HG02870 (cell line): ENCODE results near the gene CNIH1.
A peak's percentile ranks its signal among the peaks of the same experiment; 100 is the strongest.

Source experiments
- ATAC-seq: cut with Tn5 transposase; IDR thresholded peaks from one replicate; pipeline ENCODE4 v1.9.1; 2021; ENCODE audit warnings: mild to moderate bottlenecking, moderate library complexity; ENCODE audit not compliant: unreplicated experiment

Gene CNIH1

DNA sequence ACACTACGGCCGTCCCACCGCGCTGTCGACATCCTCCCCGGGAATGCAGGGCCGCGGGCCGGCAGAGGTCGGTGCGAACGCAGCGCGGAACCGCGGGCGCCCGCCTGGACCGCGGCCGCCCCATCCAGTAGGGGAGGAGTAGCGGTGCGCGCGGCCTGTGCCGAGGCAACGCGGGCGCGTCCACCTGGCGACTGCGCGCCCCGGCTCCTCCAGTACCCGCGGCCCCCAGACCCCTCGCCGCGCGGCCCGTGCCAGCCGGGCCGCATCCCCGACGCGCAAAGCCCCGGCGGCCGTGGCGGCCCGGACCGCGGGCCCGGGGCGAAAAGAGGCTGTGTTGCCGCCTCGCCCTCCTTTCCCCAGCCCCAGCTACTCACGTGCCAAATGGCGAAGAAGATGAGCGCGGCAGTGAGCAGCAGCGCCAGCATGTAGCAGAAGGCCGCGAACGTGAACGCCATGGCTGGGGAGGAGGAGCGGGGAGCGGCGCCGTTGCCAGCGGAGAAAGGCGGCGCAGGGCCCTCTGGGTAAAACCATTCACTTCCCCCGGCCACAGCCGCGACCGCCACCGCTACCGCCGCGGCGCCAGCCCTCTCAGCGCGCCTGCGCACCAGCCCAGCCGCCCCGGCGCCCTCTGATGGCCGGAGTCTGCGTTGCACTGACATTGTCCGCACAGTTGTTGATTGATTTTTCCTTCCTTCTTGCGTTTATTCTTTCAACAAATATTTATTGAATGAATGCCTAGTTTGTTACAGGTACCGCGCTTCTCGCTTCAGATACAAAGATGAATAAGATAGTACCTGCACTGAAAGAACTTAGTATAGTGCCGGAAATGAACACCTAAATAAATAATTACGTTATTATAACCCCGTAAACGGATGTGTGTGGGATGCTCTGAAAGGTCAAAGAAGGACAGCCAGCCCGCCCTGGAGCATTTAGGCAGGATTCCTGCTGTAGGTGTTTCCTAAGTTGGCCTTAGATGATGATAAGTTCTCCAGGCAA, at the start of gene CNIH1:
Gene CNIH1 (minus strand): TSS at position 502 of the 996 bp plus-strand sequence. CDS start 47 bp downstream, at position 455.
- ATAC-seq: peak; percentile 94

GRCh38 chr14:54490445-54491175, 49.4 kb upstream of the CNIH1 start:
- ATAC-seq: no peak

GRCh38 chr14:54489731-54490444, 48.7 kb upstream of the CNIH1 start:
- no peak for ATAC-seq

- ATAC-seq: no peak
These were observed 48.1 kb upstream of the CNIH1 start for GRCh38 chr14:54489318-54489683.

- peak; percentile 88 for ATAC-seq
These were observed 47.6 kb upstream of the CNIH1 start, which contains the start of gene GMFB for GRCh38 chr14:54488646-54489317. Gene GMFB (minus strand): TSS chr14:54488980. CDS start chr14:54488927, 53 bp downstream.

DNA sequence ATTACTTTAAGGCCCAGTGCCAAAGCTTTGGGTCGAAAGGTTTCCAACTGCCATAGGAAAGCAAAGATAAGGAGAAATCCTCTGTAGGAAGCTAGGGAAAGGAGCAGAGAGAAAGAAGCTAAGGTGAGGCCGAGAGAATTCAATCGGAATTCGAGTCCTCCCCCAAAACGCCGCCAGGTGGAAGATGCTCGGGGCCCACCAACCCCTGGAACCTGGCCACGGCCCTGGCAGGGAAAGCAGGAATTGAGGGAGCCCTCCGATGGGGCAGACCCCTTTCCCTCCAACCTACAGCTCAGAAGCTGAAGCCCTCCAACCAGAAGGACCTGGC, 47.1 kb upstream of the CNIH1 start:
- ATAC-seq: no peak

GRCh38 chr14:54487771-54488170, 46.6 kb upstream of the CNIH1 start:
- ATAC-seq: no peak

DNA sequence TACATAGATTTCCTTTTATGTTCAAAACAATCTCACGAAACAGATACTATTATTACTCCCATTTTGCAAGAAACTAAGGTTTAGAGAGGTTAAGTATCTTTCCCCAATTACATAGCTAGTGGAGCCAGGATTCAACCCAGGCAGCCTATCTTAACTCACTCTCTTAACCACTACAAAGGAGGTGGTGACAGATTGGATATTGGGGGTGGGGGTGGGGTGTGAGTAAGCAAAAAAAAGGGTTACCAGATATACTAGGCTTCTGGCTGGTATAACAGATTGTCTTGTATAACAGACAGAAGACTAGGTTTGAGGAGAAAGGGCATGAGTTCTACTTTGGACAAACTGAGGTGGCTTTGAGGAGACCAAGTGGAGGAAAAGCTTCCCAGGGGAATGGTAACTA, 45.5 kb upstream of the CNIH1 start:
- ATAC-seq: no peak

DNA sequence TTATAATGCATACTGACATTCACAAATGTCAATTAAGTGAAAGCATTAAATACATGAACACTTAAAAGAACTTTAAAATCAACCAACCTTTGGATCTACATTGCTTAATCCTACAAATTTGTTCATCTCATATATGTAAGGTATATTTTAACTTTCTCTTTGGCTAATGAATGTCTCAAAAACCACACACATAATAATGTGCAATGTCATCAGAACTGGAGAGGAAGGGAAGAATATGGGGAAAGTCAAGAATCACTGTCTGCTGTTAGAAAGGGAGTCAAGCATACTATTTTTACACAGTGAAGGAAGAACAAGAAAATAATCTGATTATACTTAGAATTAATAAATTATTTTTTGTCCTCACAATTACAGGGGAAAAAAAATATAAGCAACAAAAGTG, 42.7 kb upstream of the CNIH1 start:
- no peak for ATAC-seq

DNA sequence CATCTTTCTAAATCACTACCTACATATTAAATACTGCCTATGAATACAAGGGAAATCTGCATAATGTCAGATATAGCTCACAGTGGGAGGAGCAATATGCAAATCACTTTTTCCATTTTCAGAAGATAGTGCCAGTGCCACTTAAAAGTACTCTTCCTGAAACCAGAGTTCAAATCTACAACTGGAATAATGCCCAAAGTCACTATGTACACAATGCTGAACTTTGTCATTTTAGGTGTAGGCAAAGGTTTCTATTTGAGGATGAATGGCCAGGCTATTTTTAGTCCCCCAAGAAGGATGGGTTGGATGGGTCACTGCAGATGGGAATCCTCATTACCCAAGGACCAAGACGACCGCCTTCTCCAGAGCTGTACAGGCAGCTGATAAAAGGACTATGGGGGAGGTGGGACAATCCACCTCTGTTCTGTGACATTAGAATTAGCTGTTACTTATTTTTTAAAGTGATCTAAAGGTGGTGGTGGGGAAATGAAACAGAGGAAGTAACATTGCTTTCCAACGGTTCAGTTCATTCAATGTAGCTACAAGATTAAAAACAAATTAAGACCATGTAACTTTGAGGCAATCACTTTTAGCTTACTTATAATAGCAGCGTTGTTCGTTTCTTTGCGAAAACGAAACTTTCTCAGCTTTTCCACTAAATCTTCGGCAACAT, 42.0 kb upstream of the CNIH1 start:
- ATAC-seq: no peak

- no peak for ATAC-seq
These were observed 40.5 kb upstream of the CNIH1 start for GRCh38 chr14:54481695-54482094.

GRCh38 chr14:54480830-54481562, 39.8 kb upstream of the CNIH1 start:
- ATAC-seq: no peak

GRCh38 chr14:54478636-54479215, 37.6 kb upstream of the CNIH1 start:
- ATAC-seq: no peak

DNA sequence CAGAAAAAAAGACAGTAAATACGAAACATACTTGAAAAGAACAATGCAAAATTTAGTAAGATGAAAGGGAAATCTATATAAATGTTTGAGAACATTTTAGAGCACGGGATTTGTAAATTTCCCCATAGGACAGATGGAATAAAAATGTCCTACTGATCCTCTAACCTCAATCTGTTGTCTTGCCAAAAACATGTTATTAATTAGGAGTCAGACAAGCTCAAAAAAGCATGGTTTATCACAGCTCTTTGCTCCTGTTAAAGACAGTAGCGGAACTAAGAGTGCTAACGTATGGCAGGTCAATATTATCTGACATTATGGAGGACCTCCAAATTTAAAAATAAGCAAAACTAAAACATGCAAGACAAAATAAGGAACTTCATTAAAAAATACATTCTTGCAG, 34.7 kb upstream of the CNIH1 start:
- no peak for ATAC-seq

DNA sequence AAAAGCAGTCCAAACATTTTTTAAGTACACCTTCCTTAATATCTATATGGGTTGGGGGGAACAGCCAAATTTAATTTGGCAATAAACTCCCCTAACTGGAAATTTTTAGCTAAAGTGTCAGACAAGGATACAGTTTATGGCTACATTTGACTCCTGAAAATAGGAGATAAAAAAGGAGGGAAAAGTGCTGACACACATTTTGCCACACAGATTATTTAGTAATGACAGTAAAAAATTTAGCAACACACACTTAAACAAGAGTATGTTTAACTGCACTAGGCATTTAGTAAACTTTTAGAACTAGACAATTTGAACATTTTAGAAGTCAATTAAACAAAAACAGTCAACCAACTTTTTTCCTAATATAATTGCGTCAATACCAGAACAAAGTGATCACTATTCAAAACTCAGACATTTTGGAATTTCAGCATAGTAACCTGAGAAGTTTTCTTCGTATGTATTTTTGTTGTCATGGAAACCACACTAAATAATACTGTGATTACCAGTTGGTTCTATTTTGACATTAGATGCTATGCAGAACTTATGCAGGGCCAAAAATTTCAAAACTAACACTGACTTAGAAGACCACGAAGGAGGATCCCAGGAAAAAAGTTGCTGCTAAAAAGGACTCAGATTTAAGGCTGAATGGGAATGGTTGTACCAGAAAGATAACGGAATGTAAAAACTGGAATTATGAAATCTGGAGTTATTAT, 34.2 kb upstream of the CNIH1 start:
- ATAC-seq: no peak

DNA sequence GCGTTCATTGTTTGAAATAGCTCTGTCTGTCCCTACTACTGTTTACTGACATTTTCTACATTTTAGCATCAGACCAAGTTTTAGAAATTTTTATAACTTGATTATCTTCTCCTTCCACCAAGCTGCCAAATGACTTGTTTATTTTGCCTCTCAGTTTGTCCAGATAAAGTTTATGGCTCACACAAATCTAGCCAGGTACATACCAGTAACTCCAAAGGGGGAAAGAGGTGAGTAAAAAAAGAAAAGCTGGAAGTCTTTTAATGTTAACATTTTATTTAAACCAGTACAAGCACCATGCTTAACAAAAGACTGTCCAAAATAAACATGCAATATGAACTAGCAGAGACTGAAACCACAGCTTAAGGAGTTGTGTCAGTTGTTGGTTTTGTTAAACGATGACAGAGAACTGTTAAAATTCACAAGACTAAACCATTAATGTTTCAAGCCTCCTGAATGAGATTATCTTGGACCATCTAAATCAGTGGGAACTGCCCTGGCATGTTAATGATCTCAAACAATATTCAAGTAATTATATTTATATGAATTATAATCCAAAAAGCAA, 33.1 kb upstream of the CNIH1 start:
- no peak for ATAC-seq

DNA sequence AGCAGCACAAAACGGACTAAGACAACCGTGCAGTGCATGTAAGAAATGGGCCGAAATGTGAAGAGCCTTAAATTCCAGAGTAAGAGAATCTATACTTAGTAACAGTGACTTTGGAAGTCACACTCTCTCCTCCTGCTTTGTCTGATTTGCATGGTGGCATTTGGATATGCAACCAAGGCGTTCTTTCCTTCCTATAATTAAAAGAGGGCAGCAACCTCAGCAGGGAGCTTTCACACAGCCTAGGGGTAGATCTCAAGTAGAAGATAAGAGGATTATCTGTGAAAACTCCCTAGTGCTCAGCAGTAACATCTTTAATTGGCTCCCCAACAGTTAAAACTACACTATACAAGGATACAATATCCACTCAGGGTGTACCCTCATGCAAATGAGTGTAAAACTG, 31.1 kb upstream of the CNIH1 start:
- ATAC-seq: no peak

DNA sequence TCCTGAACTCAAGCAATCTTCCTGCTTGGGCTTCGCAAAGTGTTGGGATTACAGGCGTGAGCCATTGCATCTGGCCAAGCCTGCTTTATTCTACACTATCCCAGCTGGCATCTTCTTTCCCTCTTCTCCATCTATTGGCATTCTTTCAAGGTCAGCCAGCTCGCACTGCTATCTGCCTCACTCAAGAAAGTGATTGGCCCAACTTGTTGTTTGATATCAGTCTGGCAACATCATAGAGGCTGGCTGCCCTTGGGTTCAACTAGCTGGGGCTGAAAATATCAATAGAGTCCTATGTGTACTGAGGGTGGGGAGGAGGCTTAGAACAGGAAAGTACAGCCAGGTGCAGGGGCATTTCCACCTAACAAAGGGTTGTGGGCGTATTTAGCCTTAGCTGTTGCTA, 30.5 kb upstream of the CNIH1 start:
- ATAC-seq: no peak
